ENCODE data around the gene CMYA5. TPM values are rescaled to one million over a fixed set of nuclear protein-coding genes. Genes with fewer than 3 reads are reported as not detected.

CMYA5 gene
- total RNA-seq, 2 experiments from 2014 or later = 0.20 to 0.22 TPM

DNA sequence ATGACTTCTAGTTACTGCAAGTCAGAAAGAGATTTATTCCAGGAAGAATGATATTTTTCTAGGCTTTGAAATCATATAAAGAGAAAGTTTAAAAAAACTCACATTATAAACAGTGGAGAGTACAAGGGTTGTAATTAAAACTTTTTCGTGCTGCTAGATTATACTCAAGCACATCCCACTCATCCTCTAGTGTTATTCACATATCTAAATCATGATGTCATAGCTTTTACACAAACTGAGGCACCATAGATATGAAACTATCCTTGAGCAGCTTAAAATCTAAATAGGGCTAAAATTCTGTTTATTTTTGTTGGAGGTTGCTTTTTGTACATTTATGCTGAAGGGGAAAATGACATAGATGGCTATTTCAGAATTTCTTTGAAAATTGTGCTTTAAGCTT, 47.4 kb upstream of the CMYA5 start:
- H3K4me3 Mint-ChIP-seq = no peak overlapping the region
- H3K4me3 ChIP-seq (ENCODE audit: low read length) = no peak overlapping the region
- H3K9me3 Mint-ChIP-seq = no peaks in the 10 kb centered on the region
- DNase-seq (no peak), ATAC-seq (ENCODE audit: poor library complexity) (no peak)
- peaks cover 26% of the 10 kb centered on the region for H3K4me1 Mint-ChIP-seq (ENCODE audit: low read depth)
- POLR2A ChIA-PET = no interaction called here
- peaks cover 60% of the 10 kb centered on the region for H3K36me3 ChIP-seq (ENCODE audit: insufficient read depth, low read length)
- H3K27me3 Mint-ChIP-seq = no peaks in the 10 kb centered on the region
- H3K36me3 Mint-ChIP-seq (ENCODE audit: low read depth) = peaks cover 95% of the 10 kb centered on the region
- CTCF ChIA-PET = no interaction called here
- no peaks in the 10 kb centered on the region for H3K4me1 ChIP-seq (ENCODE audit: insufficient read depth, low read length)
- H3K27me3 ChIP-seq (ENCODE audit: control insufficient read depth in 1 of 2, insufficient read depth in 2 of 2, low read length in 2 of 2) = no peaks in the 10 kb centered on the region
- H3K27ac Mint-ChIP-seq = no peak overlapping the region
- TF ChIP-seq, protein P1, sequence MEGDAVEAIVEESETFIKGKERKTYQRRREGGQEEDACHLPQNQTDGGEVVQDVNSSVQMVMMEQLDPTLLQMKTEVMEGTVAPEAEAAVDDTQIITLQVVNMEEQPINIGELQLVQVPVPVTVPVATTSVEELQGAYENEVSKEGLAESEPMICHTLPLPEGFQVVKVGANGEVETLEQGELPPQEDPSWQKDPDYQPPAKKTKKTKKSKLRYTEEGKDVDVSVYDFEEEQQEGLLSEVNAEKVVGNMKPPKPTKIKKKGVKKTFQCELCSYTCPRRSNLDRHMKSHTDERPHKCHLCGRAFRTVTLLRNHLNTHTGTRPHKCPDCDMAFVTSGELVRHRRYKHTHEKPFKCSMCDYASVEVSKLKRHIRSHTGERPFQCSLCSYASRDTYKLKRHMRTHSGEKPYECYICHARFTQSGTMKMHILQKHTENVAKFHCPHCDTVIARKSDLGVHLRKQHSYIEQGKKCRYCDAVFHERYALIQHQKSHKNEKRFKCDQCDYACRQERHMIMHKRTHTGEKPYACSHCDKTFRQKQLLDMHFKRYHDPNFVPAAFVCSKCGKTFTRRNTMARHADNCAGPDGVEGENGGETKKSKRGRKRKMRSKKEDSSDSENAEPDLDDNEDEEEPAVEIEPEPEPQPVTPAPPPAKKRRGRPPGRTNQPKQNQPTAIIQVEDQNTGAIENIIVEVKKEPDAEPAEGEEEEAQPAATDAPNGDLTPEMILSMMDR (IDR thresholded peaks at IDR 0.05) = no peak
- intact Hi-C loops (cut with DNase I, micrococcal nuclease) = no loop called here
- no peaks in the 10 kb centered on the region for H3K9me3 ChIP-seq (ENCODE audit: control insufficient read depth in 1 of 2, insufficient read depth in 1 of 2, low read length in 2 of 2)
- no peak overlapping the region for H3K27ac ChIP-seq (ENCODE audit: low read depth in 1 of 2, low read length in 2 of 2)

DNA sequence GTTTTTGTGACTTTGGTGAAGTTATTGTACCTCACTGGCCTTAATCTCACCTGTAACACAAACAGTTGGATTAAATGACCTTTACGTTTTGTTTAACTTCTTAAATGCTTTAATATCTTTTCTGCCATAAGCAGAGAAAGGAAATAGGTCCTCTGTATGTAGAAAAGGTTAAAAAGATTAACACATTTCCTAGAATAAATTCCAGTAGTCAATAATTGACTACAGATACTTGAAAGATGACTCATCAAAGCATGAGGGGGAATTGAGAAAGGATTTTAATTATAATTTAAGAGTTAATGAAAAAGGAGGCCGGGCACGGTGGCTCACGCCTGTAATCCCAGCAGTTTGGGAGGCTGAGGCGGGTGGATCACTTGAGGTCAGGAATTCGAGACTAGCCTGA, 35.8 kb upstream of the CMYA5 start:
- peaks cover 69% of the 10 kb centered on the region for H3K36me3 Mint-ChIP-seq (ENCODE audit: low read depth)

DNA sequence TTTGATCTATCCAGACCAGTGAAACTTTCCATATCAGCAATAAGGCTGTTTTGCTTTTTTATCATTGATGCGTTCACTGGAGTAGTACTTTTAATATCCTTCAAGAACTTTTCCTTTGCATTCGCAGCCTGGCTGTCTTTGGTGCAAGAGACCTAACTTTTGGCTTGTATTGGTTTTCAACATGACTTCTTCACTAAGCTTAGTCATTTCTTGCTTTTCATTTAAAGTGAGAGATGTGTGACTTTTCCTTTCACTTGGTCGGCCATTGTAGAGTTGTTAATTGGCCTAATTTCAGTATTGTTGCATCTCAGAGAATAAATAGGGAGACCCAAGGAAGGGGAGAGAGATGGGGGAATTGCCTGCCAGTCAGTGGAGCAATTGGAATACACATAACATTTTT, 26.4 kb upstream of the CMYA5 start:
- POLR2A ChIA-PET = no interaction called here
- DNase-seq (no peak), ATAC-seq (ENCODE audit: poor library complexity) (no peak)
- intact Hi-C loops (cut with DNase I, micrococcal nuclease) = no loop called here
- no peak overlapping the region for H3K4me3 ChIP-seq (ENCODE audit: low read length)
- H3K27me3 ChIP-seq (ENCODE audit: control insufficient read depth in 1 of 2, insufficient read depth in 2 of 2, low read length in 2 of 2) = no peaks in the 10 kb centered on the region
- H3K9me3 Mint-ChIP-seq = peaks cover 6% of the 10 kb centered on the region
- CTCF ChIA-PET = no interaction called here
- no peak overlapping the region for H3K4me3 Mint-ChIP-seq
- H3K4me1 Mint-ChIP-seq (ENCODE audit: low read depth) = no peaks in the 10 kb centered on the region
- no peak overlapping the region for H3K27ac Mint-ChIP-seq
- TF ChIP-seq, protein P1 (IDR thresholded peaks at IDR 0.05) = no peak
- H3K36me3 ChIP-seq (ENCODE audit: insufficient read depth, low read length) = peaks cover 18% of the 10 kb centered on the region
- no peaks in the 10 kb centered on the region for H3K4me1 ChIP-seq (ENCODE audit: insufficient read depth, low read length)
- H3K9me3 ChIP-seq (ENCODE audit: control insufficient read depth in 1 of 2, insufficient read depth in 1 of 2, low read length in 2 of 2) = no peaks in the 10 kb centered on the region
- H3K27ac ChIP-seq (ENCODE audit: low read depth in 1 of 2, low read length in 2 of 2) = no peak overlapping the region
- peaks cover 76% of the 10 kb centered on the region for H3K36me3 Mint-ChIP-seq (ENCODE audit: low read depth)
- no peaks in the 10 kb centered on the region for H3K27me3 Mint-ChIP-seq

More for the DNA sequence above, 35.8 kb upstream of the CMYA5 start:
- Mint-ChIP-seq H3K4me3 (no peak overlapping the region), H3K27me3 (no peaks in the 10 kb centered on the region), H3K9me3 (no peaks in the 10 kb centered on the region), H3K4me1 (ENCODE audit: low read depth) (no peaks in the 10 kb centered on the region), H3K27ac (no peak overlapping the region)
- no peak for DNase-seq
- ChIA-PET POLR2A (no interaction called here), CTCF (no interaction called here)
- TF ChIP-seq, protein P1 (IDR thresholded peaks at IDR 0.05) = no peak
- intact Hi-C loops (cut with DNase I, micrococcal nuclease) = no loop called here
- no peaks in the 10 kb centered on the region for H3K9me3 ChIP-seq (ENCODE audit: control insufficient read depth in 1 of 2, insufficient read depth in 1 of 2, low read length in 2 of 2)
- no peaks in the 10 kb centered on the region for H3K27me3 ChIP-seq (ENCODE audit: control insufficient read depth in 1 of 2, insufficient read depth in 2 of 2, low read length in 2 of 2)
- no peak for ATAC-seq (ENCODE audit: poor library complexity)
- no peaks in the 10 kb centered on the region for H3K4me1 ChIP-seq (ENCODE audit: insufficient read depth, low read length)
- H3K4me3 ChIP-seq (ENCODE audit: low read length) = no peak overlapping the region
- no peak overlapping the region for H3K27ac ChIP-seq (ENCODE audit: low read depth in 1 of 2, low read length in 2 of 2)
- H3K36me3 ChIP-seq (ENCODE audit: insufficient read depth, low read length) = peaks cover 34% of the 10 kb centered on the region
